Progenitor cell of endocrine pancreas (in vitro differentiated cells): ENCODE measurements around the gene ZNF616. TPM values are rescaled to one million over a fixed set of nuclear protein-coding genes. Genes with fewer than 3 reads are reported as not detected.

ENCODE experiments used
- DNase-seq: peaks from one replicate; pipeline ENCODE4 v3.0.0; 2021; ENCODE audit warnings: low spot score; ENCODE audit not compliant: unreplicated experiment
- H3K27ac Mint-ChIP-seq: 2 replicates; pipeline ENCODE4 v1.8.0; 2021; ENCODE audit warnings: mild to moderate bottlenecking, moderate library complexity, mixed read lengths
- H3K27me3 Mint-ChIP-seq: 2 replicates; pipeline ENCODE4 v1.8.0; 2021; ENCODE audit warnings: mixed read lengths
- H3K36me3 Mint-ChIP-seq: 2 replicates; pipeline ENCODE4 v1.8.0; 2022; ENCODE audit warnings: mixed read lengths; ENCODE audit not compliant: insufficient read depth
- H3K4me1 Mint-ChIP-seq: 2 replicates; pipeline ENCODE4 v1.8.0; 2021; ENCODE audit warnings: low read depth, mixed read lengths
- H3K4me3 Mint-ChIP-seq: 2 replicates; pipeline ENCODE4 v1.8.0; 2021; ENCODE audit warnings: low read depth, mild to moderate bottlenecking, moderate library complexity, mixed read lengths
- H3K9me3 Mint-ChIP-seq: 2 replicates; pipeline ENCODE4 v1.8.0; 2021; ENCODE audit warnings: low read depth, mixed read lengths
- total RNA-seq: library from RNA; stranded (reverse); gene quantifications from 2 replicates; pipeline ENCODE4 v1.2.1, GENCODE V29; 2021
- TF ChIP-seq, protein P1 (sequence below): fragments of 200-600 bp; sonication (generic); IDR thresholded peaks from one replicate; pipeline ENCODE4 v1.5.0; 2021; ENCODE audit warnings: antibody characterized with exemption, mild to moderate bottlenecking; ENCODE audit not compliant: unreplicated experiment

Gene ZNF616
- total RNA-seq, 1 donor from 2014 or later = 28.5 TPM

- Mint-ChIP-seq H3K4me3 (no peak overlapping the region), H3K9me3 (peaks cover 59% of the 10 kb centered on the region), H3K36me3 (peaks cover 85% of the 10 kb centered on the region), H3K27me3 (no peaks in the 10 kb centered on the region), H3K4me1 (no peaks in the 10 kb centered on the region), H3K27ac (no peak overlapping the region)
- DNase-seq = no peak
- TF ChIP-seq, protein P1, sequence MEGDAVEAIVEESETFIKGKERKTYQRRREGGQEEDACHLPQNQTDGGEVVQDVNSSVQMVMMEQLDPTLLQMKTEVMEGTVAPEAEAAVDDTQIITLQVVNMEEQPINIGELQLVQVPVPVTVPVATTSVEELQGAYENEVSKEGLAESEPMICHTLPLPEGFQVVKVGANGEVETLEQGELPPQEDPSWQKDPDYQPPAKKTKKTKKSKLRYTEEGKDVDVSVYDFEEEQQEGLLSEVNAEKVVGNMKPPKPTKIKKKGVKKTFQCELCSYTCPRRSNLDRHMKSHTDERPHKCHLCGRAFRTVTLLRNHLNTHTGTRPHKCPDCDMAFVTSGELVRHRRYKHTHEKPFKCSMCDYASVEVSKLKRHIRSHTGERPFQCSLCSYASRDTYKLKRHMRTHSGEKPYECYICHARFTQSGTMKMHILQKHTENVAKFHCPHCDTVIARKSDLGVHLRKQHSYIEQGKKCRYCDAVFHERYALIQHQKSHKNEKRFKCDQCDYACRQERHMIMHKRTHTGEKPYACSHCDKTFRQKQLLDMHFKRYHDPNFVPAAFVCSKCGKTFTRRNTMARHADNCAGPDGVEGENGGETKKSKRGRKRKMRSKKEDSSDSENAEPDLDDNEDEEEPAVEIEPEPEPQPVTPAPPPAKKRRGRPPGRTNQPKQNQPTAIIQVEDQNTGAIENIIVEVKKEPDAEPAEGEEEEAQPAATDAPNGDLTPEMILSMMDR = no peak
Observed at GRCh38 chr19:52065399-52065798, 74.3 kb downstream of the ZNF616 start.

Other genes with a start within 250 kb of the ZNF616 start
- 41.4 and 42.4 TPM in 2 replicates for gene ZNF649, start 234.9 kb downstream of the ZNF616 start, total RNA-seq
- 14.0 and 15.8 TPM in 2 replicates for gene ZNF613, start 212.5 kb downstream of the ZNF616 start, total RNA-seq
- gene ZNF350, start 153.1 kb downstream of the ZNF616 start, total RNA-seq = 14.2 and 14.3 TPM in 2 replicates
- gene ZNF615, start 131.7 kb downstream of the ZNF616 start, total RNA-seq = 17.5 and 17.7 TPM in 2 replicates
- gene ZNF614, start 111.6 kb downstream of the ZNF616 start, total RNA-seq = 14.4 and 14.8 TPM in 2 replicates
- 27.2 and 33.6 TPM in 2 replicates for gene ZNF432, start 91.1 kb downstream of the ZNF616 start, total RNA-seq
- 30.4 and 30.7 TPM in 2 replicates for gene ZNF841, start 44.2 kb downstream of the ZNF616 start, total RNA-seq
- 30.2 and 32.6 TPM in 2 replicates for gene ZNF836, start 31.7 kb upstream of the ZNF616 start, total RNA-seq
- 299 and 307 TPM in 2 replicates for gene PPP2R1A, start 50.1 kb upstream of the ZNF616 start, total RNA-seq
- gene ZNF766, start 129.6 kb upstream of the ZNF616 start, total RNA-seq = 27.1 and 29.4 TPM in 2 replicates
- gene ZNF480, start 157.2 kb upstream of the ZNF616 start, total RNA-seq = 25.7 and 27.2 TPM in 2 replicates
- gene ZNF610, start 196.3 kb upstream of the ZNF616 start, total RNA-seq = 24.8 and 27.1 TPM in 2 replicates
- 34.1 and 36.7 TPM in 2 replicates for gene ZNF880, start 230.0 kb upstream of the ZNF616 start, total RNA-seq